ENCODE results near the gene MBL2. TPM values are rescaled to one million over a fixed set of nuclear protein-coding genes. Genes with fewer than 3 reads are reported as not detected.

The MBL2 gene
- total and polyA plus RNA-seq, 3 donors from 2014 or later, result 0.08 to 0.16 (median 0.12) TPM

DNA sequence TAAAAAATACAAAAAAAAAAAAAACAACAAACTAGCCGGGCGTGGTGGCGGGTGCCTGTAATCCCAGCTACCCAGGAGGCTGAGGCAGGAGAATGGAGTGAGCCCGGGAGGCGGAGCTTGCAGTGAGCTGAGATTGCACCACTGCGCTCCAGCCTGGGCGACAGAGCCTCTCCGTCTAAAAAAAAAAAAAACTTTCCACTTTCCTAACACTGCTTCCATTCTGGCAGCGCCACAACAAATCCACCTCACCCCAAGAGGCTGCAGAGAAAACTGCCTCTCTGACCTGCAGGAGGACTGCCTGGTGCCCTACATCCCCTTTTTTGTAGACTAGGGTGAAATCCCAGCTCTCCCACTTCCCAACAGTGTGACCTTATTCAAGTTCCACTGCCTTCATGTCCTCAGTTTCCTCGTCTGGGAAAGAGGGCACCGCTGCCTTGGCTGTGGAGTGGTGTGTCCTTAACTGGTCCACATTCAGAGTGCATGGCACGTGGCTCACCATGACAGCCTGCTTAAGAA lies 2.6 kb upstream of the MBL2 start:
- Histone ChIP-seq H3K4me3 (no peak overlapping the region), H3K36me3 (ENCODE audit: low read depth, missing control alignments) (no peaks in the 10 kb centered on the region), H3K27me3 (no peaks in the 10 kb centered on the region), H3K9me3 (no peaks in the 10 kb centered on the region), H3K4me1 (no peaks in the 10 kb centered on the region), H3K27ac (no peak overlapping the region)
- intact Hi-C loops (cut with DNase I; ENCODE audit: low total_unique reads), result no loop called here
- TF ChIP-seq, protein P1, sequence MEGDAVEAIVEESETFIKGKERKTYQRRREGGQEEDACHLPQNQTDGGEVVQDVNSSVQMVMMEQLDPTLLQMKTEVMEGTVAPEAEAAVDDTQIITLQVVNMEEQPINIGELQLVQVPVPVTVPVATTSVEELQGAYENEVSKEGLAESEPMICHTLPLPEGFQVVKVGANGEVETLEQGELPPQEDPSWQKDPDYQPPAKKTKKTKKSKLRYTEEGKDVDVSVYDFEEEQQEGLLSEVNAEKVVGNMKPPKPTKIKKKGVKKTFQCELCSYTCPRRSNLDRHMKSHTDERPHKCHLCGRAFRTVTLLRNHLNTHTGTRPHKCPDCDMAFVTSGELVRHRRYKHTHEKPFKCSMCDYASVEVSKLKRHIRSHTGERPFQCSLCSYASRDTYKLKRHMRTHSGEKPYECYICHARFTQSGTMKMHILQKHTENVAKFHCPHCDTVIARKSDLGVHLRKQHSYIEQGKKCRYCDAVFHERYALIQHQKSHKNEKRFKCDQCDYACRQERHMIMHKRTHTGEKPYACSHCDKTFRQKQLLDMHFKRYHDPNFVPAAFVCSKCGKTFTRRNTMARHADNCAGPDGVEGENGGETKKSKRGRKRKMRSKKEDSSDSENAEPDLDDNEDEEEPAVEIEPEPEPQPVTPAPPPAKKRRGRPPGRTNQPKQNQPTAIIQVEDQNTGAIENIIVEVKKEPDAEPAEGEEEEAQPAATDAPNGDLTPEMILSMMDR (IDR thresholded peaks at IDR 0.05), result no peak
- no peak for TF ChIP-seq POLR2A (IDR thresholded peaks at IDR 0.05)
- no peak for DNase-seq
- WGBS, 2 donors, result 84 to 93% methylated on average over 12 of the region's 12 CpGs

DNA sequence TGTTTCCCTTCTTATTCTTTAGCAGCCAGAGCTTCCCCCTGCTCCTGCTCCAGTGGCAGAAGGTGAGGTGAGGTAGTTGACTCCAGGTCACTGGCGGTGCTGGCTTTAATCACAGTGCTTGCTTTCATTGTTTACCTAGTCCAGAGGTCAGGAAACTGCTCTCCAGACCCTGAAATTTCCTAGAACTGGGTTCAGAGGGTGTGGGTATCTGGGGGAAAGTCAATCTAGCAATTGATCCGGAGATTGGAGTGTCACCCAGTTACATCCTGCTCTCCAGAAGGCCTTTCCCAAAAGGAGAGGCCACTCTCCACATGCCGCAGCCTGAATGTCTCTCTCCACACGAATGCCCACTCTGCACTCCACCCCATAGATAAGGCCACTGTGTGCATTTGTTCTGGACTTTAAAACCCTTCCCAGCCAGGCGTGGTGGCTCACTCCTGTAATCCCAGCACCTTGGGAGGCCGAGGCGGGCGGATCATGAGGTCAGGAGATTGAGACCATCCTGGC lies 2.1 kb upstream of the MBL2 start:
- intact Hi-C loops (cut with DNase I; ENCODE audit: low total_unique reads), result no loop called here
- TF ChIP-seq, protein P1 (IDR thresholded peaks at IDR 0.05), result no peak
- no peak for TF ChIP-seq POLR2A (IDR thresholded peaks at IDR 0.05)
- Histone ChIP-seq H3K27ac (no peak overlapping the region), H3K36me3 (ENCODE audit: low read depth, missing control alignments) (no peaks in the 10 kb centered on the region), H3K4me1 (no peaks in the 10 kb centered on the region), H3K27me3 (no peaks in the 10 kb centered on the region), H3K4me3 (no peak overlapping the region), H3K9me3 (no peaks in the 10 kb centered on the region)
- DNase-seq, result no peak
- 85 to 86% methylated on average over 5 to 8 of the region's 8 CpGs for WGBS, 2 donors

DNA sequence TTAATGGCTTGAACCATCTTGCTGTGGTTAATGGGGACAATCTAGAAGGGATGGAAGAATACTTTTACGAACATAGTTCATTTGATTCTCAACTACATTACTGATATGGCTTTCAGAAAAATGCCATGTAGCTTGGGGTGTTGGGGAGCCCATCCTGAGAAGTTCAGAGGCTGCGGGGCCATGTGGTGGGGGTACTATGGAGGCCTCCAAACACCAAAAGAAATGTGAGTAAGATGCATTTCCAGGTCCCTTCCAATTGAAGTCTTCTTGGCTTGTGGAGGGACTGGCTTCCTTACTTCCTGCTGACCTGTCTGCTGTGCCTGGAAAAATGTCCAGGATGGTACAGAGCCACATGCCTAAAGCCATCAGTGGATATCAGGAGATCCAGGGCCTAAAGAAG lies 1.6 kb upstream of the MBL2 start:
- Histone ChIP-seq H3K27ac (no peak overlapping the region), H3K9me3 (no peaks in the 10 kb centered on the region), H3K4me1 (no peaks in the 10 kb centered on the region), H3K36me3 (ENCODE audit: low read depth, missing control alignments) (no peaks in the 10 kb centered on the region), H3K27me3 (no peaks in the 10 kb centered on the region), H3K4me3 (no peak overlapping the region)
- intact Hi-C loops (cut with DNase I; ENCODE audit: low total_unique reads), result no loop called here
- WGBS, 2 donors, result 92 to 94% methylated on average over 2 of the region's 2 CpGs
- TF ChIP-seq, protein P1 (IDR thresholded peaks at IDR 0.05), result no peak
- no peak for TF ChIP-seq POLR2A (IDR thresholded peaks at IDR 0.05)
- DNase-seq, result no peak

DNA sequence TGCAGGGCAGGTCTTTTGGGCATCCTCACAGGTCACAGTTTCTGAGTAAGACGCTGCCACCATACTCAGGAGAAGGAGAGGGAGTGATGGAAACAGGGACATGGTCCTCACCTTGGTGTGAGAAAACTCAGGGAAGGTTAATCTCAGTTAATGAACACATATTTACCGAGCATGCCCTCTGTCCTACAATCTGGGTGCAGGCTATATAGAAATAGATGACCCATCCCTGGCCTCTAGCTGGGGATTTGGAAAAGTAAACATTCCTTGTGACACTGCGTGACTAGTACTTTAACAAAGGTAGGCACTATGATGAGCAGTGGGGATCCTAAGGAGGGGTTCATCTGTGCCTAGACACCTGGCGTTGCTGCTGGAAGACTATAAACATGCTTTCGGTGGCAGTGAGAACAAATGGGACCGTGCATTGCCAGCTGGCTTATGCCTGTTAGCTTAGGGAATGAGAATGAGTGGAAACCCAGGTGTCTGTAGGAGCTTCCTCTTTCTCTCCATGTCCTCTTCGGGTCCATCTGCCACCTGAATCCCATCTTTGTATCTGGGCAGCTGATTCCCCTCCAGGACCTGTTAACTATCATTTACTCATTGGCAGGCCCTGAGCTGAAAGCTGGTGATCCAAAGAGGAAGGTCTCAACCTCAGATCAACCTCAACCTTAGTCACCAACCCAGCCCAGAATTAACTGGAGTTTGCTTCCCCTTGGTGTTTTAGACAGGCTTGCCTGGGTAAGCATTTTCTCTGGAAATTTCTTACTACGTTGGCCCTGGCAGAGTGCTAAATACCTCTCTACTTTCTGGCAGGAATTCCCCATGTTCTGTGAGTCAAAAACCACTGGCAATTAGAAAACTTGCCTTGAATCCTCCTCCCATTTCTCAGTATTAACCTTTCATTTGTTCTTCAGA lies 794 bp downstream of the MBL2 start:
- H3K4me1 ChIP-seq, result no peaks in the 10 kb centered on the region
- no peak for DNase-seq
- 72 to 78% methylated on average over 7 to 8 of the region's 8 CpGs for WGBS, 2 donors

More for the DNA sequence above, 794 bp downstream of the MBL2 start:
- Histone ChIP-seq H3K9me3 (no peaks in the 10 kb centered on the region), H3K36me3 (ENCODE audit: low read depth, missing control alignments) (no peaks in the 10 kb centered on the region), H3K4me3 (no peak overlapping the region), H3K27me3 (no peaks in the 10 kb centered on the region), H3K27ac (no peak overlapping the region)
- intact Hi-C loops (cut with DNase I; ENCODE audit: low total_unique reads), result no loop called here
- no peak for TF ChIP-seq POLR2A (IDR thresholded peaks at IDR 0.05)
- TF ChIP-seq, protein P1 (IDR thresholded peaks at IDR 0.05), result no peak

All from testis (tissue), 3 donors.